HepG2 (cell line): ENCODE results near the gene TEDC2. TPM values are rescaled to one million over a fixed set of nuclear protein-coding genes. Genes with fewer than 3 reads are reported as not detected.

ENCODE experiments used
- ATAC-seq: fragments of 200-7000 bp; cut with Tn5 transposase; 3 replicates; pipeline ENCODE4 v1.9.1; 2020; ENCODE audit warnings: mild to moderate bottlenecking, moderate library complexity
- BruUV-seq: library from RNA; stranded (reverse); fragments of 400-500 nt; replicated peaks from 2 replicates; lab custom pipeline; 2021; lab: Mats Ljungman, UMichigan
- CTCF ChIA-PET: fragments of 300-600 bp; formaldehyde crosslinking; extraction: SDS; loops from one replicate; lab custom pipeline; 2021; ENCODE audit warnings: low total read pairs, inconsistent platforms, low intra/inter-chr PET ratio; lab: Yijun Ruan, JAX
- POLR2A ChIA-PET: fragments of 350-600 bp; sonication (Branson Sonifier 250); formaldehyde crosslinking; loops from one replicate; lab custom pipeline; 2020; ENCODE audit warnings: antibody characterized with exemption, inconsistent platforms; lab: Yijun Ruan, JAX
- DNase-seq: peaks from one replicate; pipeline ENCODE4 v3.0.0-alpha.2; 2015; ENCODE audit warnings: low spot score
- FAIRE-seq: peaks from 3 replicates; lab custom pipeline; 2011; peaks lifted over from hg19 to GRCh38; lab: Jason Lieb, UNC
- H2AFZ ChIP-seq: one replicate; pipeline ENCODE4 v1.6.1; 2011; ENCODE audit warnings: low read length, inconsistent platforms
- H3K27ac ChIP-seq: fragments of 300-600 bp; 3 replicates; pipeline ENCODE4 v1.8.0; 2011; ENCODE audit warnings: mixed run types, mild to moderate bottlenecking, mixed read lengths, low read length, inconsistent platforms; ENCODE audit not compliant: insufficient read depth; ENCODE audit errors: extremely low read length
- H3K27me3 ChIP-seq, 2 experiments: fragments of 200-600 bp in 1 of 2; 2 replicates in 1 of 2; 3 replicates in 1 of 2; pipeline versions ENCODE4 v1.6.0 to v1.8.0; 2011; ENCODE audit warnings: low read length in 2 of 2, mild to moderate bottlenecking in 2 of 2, moderate library complexity in 2 of 2, inconsistent platforms in 1 of 2; ENCODE audit not compliant: insufficient read depth in 2 of 2, control insufficient read depth in 1 of 2
- H3K36me3 ChIP-seq, 2 experiments: fragments of 200-600 bp in 1 of 2; replicated peaks in 1 of 2; 2 replicates in 1 of 2; 3 replicates in 1 of 2; pipeline versions ENCODE4 v1.5.1 to v1.8.0; 2011; ENCODE audit warnings: low read length in 2 of 2, inconsistent platforms in 1 of 2; ENCODE audit not compliant: insufficient read depth in 2 of 2, control insufficient read depth in 1 of 2
- H3K4me1 ChIP-seq: 2 replicates; pipeline ENCODE4 v1.5.1; 2012; ENCODE audit warnings: low read length, inconsistent platforms; ENCODE audit not compliant: insufficient read depth
- H3K4me2 ChIP-seq: 2 replicates; pipeline ENCODE4 v1.6.0; 2011; ENCODE audit warnings: low read depth, low read length, inconsistent platforms
- H3K4me3 ChIP-seq, 3 experiments: fragments of 200-600 bp in 1 of 3; sonication (generic), shearing (Covaris generic) in 1 of 3; replicated peaks in 1 of 3; 2 replicates each; pipeline ENCODE4 v1.5.1; 2011 to 2016; ENCODE audit warnings: low read length in 3 of 3, inconsistent platforms in 2 of 3, low read depth in 2 of 3, mild to moderate bottlenecking in 2 of 3, control low read depth in 1 of 3, mixed read lengths in 1 of 3; ENCODE audit not compliant: insufficient read depth in 1 of 3
- H3K79me2 ChIP-seq: one replicate; pipeline ENCODE4 v1.6.1; 2011; ENCODE audit warnings: low read length, inconsistent platforms; ENCODE audit not compliant: insufficient read depth
- H3K9ac ChIP-seq: 2 replicates; pipeline ENCODE4 v1.6.0; 2011; ENCODE audit warnings: mild to moderate bottlenecking, low read depth, low read length, inconsistent platforms; ENCODE audit not compliant: insufficient read depth
- H3K9me3 ChIP-seq: 2 replicates; pipeline ENCODE4 v1.5.1; 2012; ENCODE audit warnings: mild to moderate bottlenecking, low read length
- H4K20me1 ChIP-seq: 2 replicates; pipeline ENCODE4 v1.6.0; 2011; ENCODE audit warnings: inconsistent platforms, mild to moderate bottlenecking, low read length, moderate library complexity; ENCODE audit not compliant: insufficient read depth
- AGO1 ChIP-seq: fragments of 200-400 bp; formaldehyde crosslinking; IDR thresholded peaks from 2 replicates; pipeline ENCODE4 v1.6.1; 2017; ENCODE audit warnings: mild to moderate bottlenecking, low read depth, low read length, moderate library complexity; ENCODE audit not compliant: poor library complexity, severe bottlenecking
- ARID3A ChIP-seq: IDR thresholded peaks from 2 replicates; pipeline ENCODE4 v1.6.1; 2012; ENCODE audit warnings: low read depth, low read length, improper control_type of control experiment
- BRF2 ChIP-seq: sonication (generic); formaldehyde crosslinking; IDR thresholded peaks from 2 replicates; pipeline ENCODE4 v1.8.1; 2022; ENCODE audit warnings: mild to moderate bottlenecking, missing genetic modification reagents
- CBX1 ChIP-seq: IDR thresholded peaks from one replicate; pipeline ENCODE4 v1.6.1; 2016; ENCODE audit warnings: antibody characterized with exemption, low read depth
- E2F5 ChIP-seq: sonication (generic); formaldehyde crosslinking; conservative IDR thresholded peaks from 2 replicates; pipeline ENCODE4 v1.4.0; 2020; ENCODE audit warnings: missing genetic modification reagents
- HNRNPLL ChIP-seq: fragments of 200-400 bp; formaldehyde crosslinking; IDR thresholded peaks from 2 replicates; pipeline ENCODE4 v1.6.1; 2017; ENCODE audit warnings: mild to moderate bottlenecking, low read depth, low read length; ENCODE audit not compliant: poor library complexity, severe bottlenecking
- NRL ChIP-seq: sonication (generic); formaldehyde crosslinking; IDR thresholded peaks from 2 replicates; pipeline ENCODE4 v1.5.0; 2020; ENCODE audit warnings: missing genetic modification reagents, mild to moderate bottlenecking, moderate library complexity, borderline replicate concordance
- POLR2AphosphoS5 ChIP-seq: IDR thresholded peaks from 2 replicates; pipeline ENCODE4 v1.6.1; 2012; ENCODE audit warnings: low read depth, low read length
- PREB ChIP-seq: sonication (generic); formaldehyde crosslinking; IDR thresholded peaks from 2 replicates; pipeline ENCODE4 v1.4.0; 2020; ENCODE audit warnings: missing genetic modification reagents
- RFX1 ChIP-seq: fragments of 450-650 bp; IDR thresholded peaks from 2 replicates; pipeline ENCODE4 v1.6.1; 2017
- TBL1XR1 ChIP-seq: fragments of 150-350 bp; IDR thresholded peaks from 2 replicates; pipeline ENCODE4 v1.6.1; 2014; ENCODE audit warnings: borderline replicate concordance, low read length; ENCODE audit not compliant: partially characterized antibody
- ZGPAT ChIP-seq: IDR thresholded peaks from 2 replicates; pipeline ENCODE4 v1.6.1; 2016; ENCODE audit warnings: mild to moderate bottlenecking
- ZNF205 ChIP-seq: IDR thresholded peaks from 2 replicates; pipeline ENCODE4 v1.6.1; 2018; ENCODE audit warnings: missing biosample characterization, missing genetic modification reagents
- ZNF24 ChIP-seq: fragments of 450-650 bp; IDR thresholded peaks from 2 replicates; pipeline ENCODE4 v1.6.1; 2017; ENCODE audit warnings: antibody characterized with exemption, mild to moderate bottlenecking
- ZNF263 ChIP-seq: sonication (generic); formaldehyde crosslinking; IDR thresholded peaks from 2 replicates; pipeline ENCODE4 v1.4.0; 2020; ENCODE audit warnings: missing genetic modification reagents
- ZNF335 ChIP-seq: sonication (generic); formaldehyde crosslinking; IDR thresholded peaks from 2 replicates; pipeline ENCODE4 v1.4.0; 2020; ENCODE audit warnings: missing genetic modification reagents
- ZNF337 ChIP-seq: sonication (generic); formaldehyde crosslinking; IDR thresholded peaks from 2 replicates; pipeline ENCODE4 v1.5.1; 2020; ENCODE audit warnings: missing genetic modification reagents, low read depth, mild to moderate bottlenecking, borderline replicate concordance
- ZNF558 ChIP-seq: sonication (generic); formaldehyde crosslinking; IDR thresholded peaks from 2 replicates; pipeline ENCODE4 v1.9.0; 2022; ENCODE audit warnings: mild to moderate bottlenecking, missing genetic modification reagents, borderline replicate concordance
- WGBS: methylation state at CpG from one replicate; pipeline ENCODE4 v1.1.6; 2017; ENCODE audit warnings: low lambda C conversion rate; 5-methylcytosine and 5-hydroxymethylcytosine counted together
- in situ Hi-C: cut with HindIII; loops from 2 replicates; pipeline ENCODE4 v1.10.0; 2017; ENCODE audit warnings: low pct_unique_long_range_greater_than_20kb; ENCODE audit not compliant: extremely low pct_ligation_motif_present
- intact Hi-C: fragments of 100-400 bp; cut with micrococcal nuclease; formaldehyde crosslinking; loops from one replicate; pipeline ENCODE4 v1.10.0; 2022; ENCODE audit not compliant: unreplicated experiment
- polyA plus RNA-seq, 8 experiments: library from polyadenylated mRNA; depleted of rRNA in 3 of 8; stranded (reverse) in 7 of 8; unstranded in 1 of 8; fragments of >200 nt; fragmentation: Illumina TruSeq in 4 of 8; extraction: Trizol in 4 of 8; gene quantifications; 2 replicates each; pipeline versions ENCODE4 v1.2.1 to v1.2.3, GENCODE V29; 2011 to 2016; ENCODE audit warnings: low read depth in 4 of 8, missing spikeins in 1 of 8, mixed read lengths in 1 of 8; ENCODE audit not compliant: insufficient read depth in 1 of 8
- total RNA-seq, 5 experiments: library from RNA; depleted of rRNA; stranded (reverse); fragments of >200 nt; fragmentation: Illumina TruSeq; extraction: Trizol; gene quantifications; 2 replicates each; pipeline ENCODE4 v1.2.3, GENCODE V29; 2016; ENCODE audit warnings: low read depth in 1 of 5

TEDC2 gene
- total and polyA plus RNA-seq, 2 of the 13 experiments (the other 11 are each of a cell fraction or from before 2014, with no cell fraction given) = 6.2 to 24.4 TPM

GRCh38 chr16:2432801-2433505 lies 27.0 kb upstream of the TEDC2 start:
- ATAC-seq (no peak), DNase-seq (no peak), FAIRE-seq (no peak)
- H3K36me3 ChIP-seq = peaks cover 26 to 46% of the 10 kb centered on the region in 2 experiments
- in situ Hi-C loops = no loop called here
- 95% methylated on average over 12 of the region's 15 CpGs for WGBS
- peaks cover 15% of the 10 kb centered on the region for H3K79me2 ChIP-seq
- H2AFZ ChIP-seq = no peak overlapping the region
- H3K27me3 ChIP-seq = no peaks in the 10 kb centered on the region; a peak in 1 of 5 replicates
- H3K4me1 ChIP-seq = peaks cover 25% of the 10 kb centered on the region
- no peak overlapping the region for H3K4me2 ChIP-seq
- no peaks in the 10 kb centered on the region for H4K20me1 ChIP-seq
- no peak overlapping the region for H3K4me3 ChIP-seq
- ChIA-PET CTCF (interaction anchor here (1.4 kb wide), 1 partner anchor 69 kb away, joined by 8 read pairs; no protein-coding TSS in a partner anchor), POLR2A (no interaction called here)
- H3K27ac ChIP-seq = no peak overlapping the region
- intact Hi-C loops = loop anchor here (5.0 kb wide), 1 partner anchor 39 kb away; the partner anchor contains the start of gene NTN3
- no peak overlapping the region for H3K9ac ChIP-seq
- no peak for TF ChIP-seq ZNF263 (CRISPR knock-in tag)
- no peak for TF ChIP-seq TBL1XR1
- no peak for TF ChIP-seq ZNF558 (CRISPR knock-in tag)
- no peak for TF ChIP-seq ARID3A
- no peak for TF ChIP-seq ZGPAT (CRISPR knock-in tag)
- no peak for TF ChIP-seq NRL (CRISPR knock-in tag)
- TF ChIP-seq ZNF24 = no peak
- TF ChIP-seq ZNF337 (CRISPR knock-in tag) = no peak
- TF ChIP-seq AGO1 = no peak
- TF ChIP-seq E2F5 = no peak
- TF ChIP-seq HNRNPLL = no peak
- TF ChIP-seq CBX1 = no peak
- TF ChIP-seq PREB = no peak
- no peak for TF ChIP-seq RFX1
- TF ChIP-seq ZNF335 (CRISPR knock-in tag) = no peak
- no peak for TF ChIP-seq ZNF205 (CRISPR knock-in tag)
- no peak for TF ChIP-seq BRF2
- TF ChIP-seq POLR2AphosphoS5 = no peak
- H3K9me3 ChIP-seq = no peaks in the 10 kb centered on the region
- BruUV-seq = no TSS peak
